GM21423 (cell line): ENCODE data around the gene PIGO.

Source experiments
- ATAC-seq: cut with Tn5 transposase; IDR thresholded peaks from one replicate; pipeline ENCODE4 v1.9.1; 2021; ENCODE audit warnings: mild to moderate bottlenecking, moderate library complexity; ENCODE audit not compliant: unreplicated experiment

Gene PIGO

DNA sequence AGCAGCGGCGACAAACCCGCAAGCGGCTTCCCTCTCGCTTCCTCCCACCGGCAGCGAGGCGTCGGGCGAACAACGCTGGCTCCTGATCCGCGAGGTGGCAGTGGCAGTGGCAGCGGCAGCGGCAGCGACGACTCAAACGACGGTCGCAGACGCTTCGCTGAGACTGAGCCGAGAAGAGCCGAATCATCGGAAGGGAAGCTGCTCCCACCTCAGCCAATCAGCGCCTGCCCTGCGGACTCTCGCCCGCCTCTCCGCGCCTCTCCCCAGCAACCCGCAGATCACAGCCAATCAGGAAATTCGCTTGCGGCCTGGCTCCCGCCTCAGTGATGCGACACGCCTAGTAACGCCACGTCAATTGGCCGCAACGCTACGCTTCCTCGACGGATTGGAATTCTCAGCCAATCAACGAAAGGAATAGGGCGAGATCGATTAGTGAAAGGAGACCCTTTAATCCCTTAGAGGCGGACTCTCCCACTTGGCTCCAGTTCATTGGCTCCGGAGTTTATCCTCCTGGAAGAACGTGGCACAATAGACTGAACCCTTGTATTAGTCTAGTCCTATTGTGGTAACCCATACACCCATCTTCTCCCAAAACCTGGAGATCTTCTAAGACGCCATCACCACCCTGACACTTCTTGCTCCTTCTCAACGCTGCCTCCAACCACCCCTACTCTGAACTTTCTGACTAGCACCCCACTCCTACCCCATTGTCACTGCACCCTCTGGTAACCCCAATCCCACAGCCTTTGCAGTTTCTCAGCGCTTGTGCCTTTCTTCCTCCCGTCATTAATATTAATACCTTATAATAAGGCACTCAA lies 23.7 kb downstream of the PIGO start, which contains the start of gene VCP:
TSS of gene VCP (minus strand) at position 165 of the 818 bp plus-strand sequence. CDS start 272 bp downstream, outside the sequence.
- ATAC-seq = peak; percentile 81

DNA sequence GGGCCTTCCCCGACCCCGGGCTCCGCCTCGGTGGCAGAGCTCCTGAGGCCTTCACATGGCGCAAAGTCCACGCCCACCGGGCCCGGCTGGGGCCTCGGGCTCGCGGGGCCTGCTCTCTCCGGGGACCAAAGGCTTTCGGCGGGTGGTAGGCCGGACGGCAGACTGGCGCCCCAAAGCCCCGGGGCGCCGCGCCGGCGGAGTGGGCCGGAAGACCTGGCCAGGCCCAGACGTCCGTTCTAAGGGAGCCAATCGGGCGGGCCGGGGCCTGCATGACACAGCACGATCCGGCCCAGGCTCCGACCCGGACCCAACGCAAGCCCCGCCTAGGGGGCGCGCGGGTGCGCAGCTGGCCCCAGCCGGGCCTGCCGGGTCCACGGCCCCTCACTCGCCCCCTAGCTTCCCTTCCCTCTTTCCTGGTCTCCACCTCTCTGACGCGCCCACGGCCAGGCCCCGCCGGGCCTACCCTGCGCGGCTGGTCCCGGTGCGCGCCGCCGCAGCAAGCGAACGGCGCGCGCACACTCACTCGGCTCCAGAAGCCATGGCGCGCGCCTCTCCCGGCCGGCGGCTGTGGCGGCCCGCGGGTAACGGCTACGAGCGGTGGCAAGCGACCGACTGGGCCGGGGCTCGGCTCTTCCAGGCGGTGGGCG lies 24.5 kb downstream of the PIGO start:
- peak; percentile 51 for ATAC-seq

DNA sequence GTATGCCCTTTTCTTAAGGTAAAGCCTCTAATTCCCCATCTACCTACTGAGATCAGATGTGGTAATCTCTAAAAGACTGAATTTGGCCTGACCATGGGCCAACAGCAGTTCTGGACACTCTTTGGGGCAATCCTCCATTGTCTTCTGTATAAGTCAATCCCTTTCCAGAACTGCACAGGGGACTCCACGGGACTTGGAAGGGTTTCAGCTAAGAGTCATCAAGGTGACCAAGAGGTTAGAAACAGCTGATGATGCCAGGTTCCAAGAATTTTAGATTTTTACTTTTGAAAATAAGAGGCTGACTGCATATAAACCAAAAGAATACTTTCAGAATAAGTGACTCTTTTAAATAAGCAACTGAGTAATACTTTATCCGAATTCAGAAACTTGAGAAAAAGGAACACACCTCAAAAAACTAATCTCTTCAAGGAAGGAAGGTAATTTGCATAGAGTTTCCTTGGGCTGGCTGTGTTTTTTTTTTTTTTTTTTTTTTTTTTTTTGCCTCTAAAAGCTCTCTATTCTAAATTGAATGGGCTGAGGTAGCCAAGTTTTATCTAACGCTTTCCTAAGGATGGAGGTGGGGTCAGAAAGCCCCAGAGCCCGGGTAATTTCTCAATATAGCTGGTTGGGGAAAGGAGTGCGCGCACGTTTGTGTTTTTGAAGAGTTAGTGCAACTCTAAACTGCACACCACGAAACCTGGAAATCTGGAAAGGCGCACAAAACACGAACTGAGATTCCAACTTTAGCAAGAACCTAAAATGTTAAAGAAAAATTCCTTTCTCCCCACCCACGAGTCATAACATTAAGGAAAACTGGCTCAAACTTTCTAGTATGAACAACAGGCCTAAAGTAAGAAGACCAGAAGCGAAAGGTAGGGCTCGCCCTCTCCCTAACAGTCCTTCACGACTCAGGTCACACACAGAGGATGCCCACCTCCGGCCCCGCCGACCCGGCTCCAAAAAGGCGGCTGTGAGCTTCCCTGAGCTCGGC lies 25.3 kb downstream of the PIGO start:
- no peak for ATAC-seq

DNA sequence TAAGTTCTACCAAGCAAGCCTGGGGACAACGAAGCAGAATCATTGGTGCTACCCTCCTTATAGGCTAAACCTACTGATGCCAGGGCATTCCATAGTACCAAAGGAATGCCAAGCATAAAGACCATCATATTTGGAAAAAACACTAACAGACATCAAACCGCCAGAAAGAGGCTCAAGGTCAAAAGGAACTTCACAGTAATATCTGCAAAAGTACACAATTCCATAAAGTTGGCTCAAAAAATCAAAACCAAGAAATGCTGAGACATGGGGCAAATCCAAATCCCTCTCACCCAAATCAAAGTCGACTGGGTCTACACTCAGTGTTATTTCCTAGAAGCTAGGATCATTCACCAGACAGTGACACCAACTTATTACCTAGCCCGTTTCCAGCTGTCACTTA lies 27.4 kb downstream of the PIGO start:
- no peak for ATAC-seq

DNA sequence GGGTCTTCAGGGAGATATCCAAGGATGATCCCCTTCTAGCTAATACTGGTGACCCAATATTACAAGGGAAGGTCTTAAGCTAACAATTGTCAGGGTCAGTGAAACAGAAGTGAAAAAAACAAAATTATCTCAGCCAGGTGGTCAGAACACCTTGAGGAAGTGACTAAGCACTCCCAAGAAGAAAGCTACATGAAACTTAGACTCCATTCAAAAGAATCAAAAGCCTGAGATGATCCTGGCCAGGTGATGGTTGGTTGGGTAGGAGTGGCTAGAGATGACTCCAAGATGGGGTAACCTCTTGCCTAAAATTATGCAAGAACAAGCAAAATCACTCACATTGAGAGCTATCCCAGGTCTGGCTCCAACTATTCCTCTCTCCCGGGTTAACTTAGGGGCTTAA lies 29.3 kb downstream of the PIGO start:
- ATAC-seq = no peak

DNA sequence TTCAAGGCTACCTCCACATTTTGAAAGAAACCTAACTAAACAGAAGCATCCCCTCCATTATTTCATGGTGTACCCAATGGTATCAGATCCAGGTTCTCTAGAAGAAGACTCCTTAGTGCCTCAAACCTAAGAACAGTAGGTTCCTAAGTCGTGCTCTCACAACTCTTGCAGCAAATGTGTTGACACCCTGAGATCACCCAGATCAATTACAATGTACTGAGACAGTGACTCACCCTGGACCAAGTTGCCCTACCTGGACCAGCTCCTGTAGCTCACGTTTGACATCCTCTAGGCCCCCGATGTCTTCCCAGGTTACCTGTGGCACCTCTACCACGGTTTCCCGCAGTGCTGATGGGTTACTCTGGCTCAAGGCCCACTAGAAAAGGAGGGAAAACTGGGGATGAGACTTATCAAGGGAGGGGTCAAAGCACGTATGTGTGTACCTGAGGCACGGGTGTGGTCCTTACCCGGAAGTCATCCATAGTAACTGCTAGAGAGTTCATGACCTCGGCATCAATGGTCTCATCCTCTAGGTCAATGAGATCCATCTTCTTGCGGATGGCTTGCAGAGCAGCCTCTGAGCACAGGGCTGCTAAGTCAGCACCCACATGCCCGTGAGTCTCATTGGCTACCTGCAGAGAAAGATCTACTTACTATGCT lies 35.7 kb downstream of the PIGO start:
- ATAC-seq = no peak

DNA sequence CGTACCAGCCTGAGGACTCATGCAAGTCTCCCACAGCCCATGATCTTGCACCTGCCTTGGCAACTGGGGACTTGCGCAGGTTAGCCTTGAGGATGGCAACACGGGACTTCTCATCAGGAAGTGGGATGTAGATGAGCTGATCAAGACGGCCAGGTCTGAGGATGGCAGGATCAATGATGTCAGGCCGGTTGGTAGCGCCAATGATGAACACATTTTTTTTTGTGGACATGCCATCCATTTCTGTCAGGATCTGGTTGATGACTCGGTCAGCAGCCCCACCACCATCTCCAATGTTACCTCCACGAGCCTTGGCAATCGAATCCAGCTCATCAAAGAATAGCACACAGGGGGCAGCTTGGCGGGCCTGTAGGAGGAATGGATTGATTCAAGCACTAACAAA lies 37.0 kb downstream of the PIGO start:
- ATAC-seq = no peak

DNA sequence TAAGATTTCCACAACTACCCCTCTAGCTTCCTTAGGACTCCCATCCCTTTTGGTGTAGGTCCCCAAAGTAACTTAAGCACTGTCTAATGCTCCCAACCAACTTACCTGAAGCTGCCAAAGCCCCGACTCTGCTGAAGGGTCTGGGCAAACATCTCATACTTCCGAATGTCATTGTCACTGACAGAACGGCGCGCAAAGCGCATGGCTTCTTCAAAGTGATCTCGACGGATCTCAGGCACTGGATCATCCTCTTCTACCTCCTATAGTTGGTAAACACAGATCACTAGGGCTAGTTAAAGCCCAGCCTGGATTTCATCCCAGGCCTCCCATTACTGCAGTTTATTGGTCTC lies 39.1 kb downstream of the PIGO start:
- ATAC-seq = no peak

DNA sequence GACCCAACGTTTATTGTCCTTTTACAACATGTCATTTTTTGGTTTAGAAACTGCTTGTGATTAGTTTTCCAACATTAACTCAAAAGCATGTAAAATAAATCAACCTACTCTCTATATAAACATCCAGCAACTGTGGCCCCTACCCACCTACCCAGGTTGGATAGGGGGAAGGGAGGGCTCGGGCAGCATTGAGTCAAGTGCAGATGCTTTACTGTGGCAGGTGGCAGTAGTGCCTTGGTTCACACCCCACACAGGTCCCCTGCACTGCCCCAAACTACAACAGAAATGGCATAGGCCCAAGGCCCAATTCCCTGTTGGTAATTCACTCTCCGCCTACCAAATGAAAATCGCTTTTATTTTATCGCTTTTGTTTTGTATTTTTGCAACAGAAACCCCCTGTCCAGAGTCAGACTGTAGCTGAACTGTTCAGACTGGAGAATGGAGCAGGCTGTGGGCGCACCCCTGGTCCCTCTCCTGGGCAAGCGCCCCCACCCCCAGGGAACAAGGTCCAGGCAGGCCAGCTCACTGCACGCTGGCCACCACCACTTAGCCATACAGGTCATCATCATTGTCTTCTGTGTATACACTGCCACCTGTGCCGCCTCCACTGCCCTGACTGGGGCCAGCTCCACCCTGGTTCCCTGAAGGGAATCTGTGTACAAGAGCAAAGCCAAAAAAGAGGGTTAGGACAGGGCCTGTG lies 39.7 kb downstream of the PIGO start:
- no peak for ATAC-seq

DNA sequence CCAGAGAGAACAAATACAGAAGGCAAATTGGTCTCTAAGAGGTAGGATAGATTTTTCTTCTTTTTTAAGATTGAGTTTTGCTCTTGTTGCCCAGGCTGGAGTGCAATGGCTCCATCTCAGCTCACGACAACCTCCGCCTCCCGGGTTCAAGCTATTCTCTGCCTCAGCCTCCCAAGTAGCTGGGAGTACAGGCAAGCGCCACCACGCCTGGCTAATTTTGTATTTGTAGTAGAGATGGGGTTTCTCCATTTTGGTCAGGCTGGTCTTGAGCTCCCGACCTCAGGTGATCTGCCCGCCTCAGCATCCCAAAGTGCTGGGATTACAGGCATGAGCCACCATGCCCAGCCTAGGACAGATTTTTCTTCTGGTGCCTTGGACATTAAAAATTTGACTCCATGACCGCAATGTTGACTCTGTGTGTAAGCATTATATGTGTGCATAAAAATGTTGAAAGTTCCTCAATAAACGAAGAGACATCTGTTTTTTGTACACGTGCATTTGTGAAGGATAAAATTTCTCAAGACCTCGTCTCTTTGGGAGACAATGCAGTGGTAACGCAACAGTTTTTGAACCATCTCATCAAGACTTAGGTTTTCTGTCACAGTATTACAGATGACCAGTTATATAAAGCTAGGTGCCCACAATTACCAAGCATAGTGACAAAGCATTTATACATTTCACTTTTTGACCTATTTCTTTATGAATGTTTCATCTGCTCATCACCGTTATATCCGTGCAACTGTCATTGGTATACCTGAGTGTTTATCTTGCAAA lies 41.3 kb downstream of the PIGO start:
- no peak for ATAC-seq

DNA sequence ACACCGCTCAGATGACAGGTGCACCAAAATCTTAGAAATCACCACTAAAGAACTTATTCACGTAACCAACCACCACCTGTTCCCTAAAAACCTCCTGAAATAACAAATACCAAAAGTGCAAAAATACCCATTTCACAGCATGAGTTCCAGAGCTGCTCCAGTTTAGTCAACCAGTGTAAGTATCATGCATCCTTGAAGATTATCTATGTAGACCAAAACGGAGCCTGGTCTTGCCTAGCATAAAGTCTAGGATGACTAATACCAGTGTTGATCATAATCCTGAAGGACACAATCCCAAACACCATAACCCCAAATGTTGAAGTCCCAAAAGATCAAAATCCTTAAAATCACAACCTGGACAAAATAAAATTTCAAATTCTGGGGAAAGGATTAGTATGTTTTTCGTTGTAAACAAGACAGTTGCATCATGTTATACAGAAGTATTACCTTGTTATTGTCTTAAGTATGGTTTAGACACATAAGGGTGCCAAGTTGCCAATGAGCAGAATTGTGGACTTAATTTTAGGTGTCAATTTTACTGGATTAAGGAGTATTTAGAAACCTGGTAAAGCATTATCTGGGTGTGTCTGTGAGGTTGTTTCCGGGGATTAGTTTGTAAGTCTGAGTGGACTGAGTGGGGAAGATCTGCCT lies 42.1 kb downstream of the PIGO start:
- no peak for ATAC-seq

DNA sequence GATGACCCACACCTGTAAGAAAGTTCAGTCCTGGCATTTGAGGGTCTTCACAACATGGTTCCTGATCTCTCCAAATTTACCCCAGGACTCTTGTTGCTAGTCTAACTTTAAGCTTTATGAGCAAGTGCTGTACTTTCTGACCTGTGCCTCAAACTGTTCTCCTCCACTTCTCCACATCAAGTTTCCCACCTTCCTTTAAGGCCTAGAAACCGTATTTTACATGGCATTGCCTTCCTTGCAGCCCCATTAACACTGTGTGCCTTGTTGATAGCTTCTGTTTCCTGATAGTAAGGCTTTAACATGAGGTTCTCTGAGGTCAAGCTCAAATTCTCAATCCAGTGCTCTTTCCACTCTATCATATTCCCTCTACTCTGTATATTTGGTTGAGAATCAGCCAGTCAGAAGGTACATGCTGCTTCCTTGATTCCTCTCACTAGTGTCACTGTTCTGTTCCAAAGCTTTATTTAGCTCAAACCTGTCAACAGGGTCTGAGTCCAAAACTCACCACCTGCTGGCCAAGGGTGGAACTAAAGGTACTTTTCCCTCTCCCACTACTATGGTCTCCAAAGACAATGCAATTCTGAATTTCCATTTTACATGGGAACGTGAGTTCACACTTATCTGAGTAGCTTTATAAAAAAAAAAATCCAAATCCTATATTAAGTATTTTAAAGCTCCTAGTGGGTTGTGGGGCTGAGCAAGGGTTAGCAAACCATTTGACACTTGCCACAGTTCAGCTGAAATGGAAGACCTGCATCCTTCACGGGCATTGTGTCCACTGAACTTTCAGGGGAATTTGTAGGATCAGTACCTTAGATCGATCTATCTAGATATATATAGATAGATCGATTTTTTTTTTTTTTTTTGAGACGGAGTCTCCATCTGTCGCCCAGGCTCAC lies 45.1 kb downstream of the PIGO start:
- no peak for ATAC-seq

DNA sequence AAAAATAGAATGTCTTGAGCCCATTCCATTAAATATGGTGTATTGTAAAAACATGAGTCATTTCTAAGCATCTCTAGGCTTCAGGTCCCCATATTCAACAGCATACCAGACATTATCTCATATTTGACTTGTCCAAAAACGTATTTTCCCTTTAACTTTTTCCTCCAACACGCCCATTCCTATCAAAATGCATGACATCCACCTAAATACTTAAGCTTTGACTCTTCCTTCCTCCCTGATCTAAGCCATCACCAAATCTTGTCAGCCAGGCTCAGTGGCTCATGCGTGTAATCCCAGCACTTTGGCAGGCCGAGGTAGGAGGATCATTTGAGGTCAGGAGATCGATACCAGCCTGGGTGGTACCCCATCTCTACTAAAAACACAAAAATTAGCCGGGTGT lies 47.9 kb downstream of the PIGO start:
- no peak for ATAC-seq

DNA sequence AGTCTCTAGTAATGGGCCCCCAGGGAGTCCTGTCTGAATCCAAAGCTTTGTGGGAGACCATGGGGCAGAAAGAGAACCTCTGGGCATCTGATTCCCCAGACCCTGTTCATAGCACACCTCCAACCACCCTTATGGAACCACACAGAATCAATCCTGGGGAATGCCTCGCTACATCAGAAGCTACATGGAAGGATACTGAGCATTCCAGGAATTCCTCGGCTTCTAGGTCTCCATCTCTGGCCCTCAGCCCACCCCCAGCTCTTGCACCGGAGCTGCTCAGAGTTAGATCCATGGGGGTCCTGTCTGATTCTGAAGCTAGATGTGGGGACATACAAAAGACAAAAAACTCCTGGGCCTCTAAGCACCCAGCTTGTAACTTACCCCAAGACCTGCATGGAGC lies 52.3 kb downstream of the PIGO start:
- no peak for ATAC-seq

DNA sequence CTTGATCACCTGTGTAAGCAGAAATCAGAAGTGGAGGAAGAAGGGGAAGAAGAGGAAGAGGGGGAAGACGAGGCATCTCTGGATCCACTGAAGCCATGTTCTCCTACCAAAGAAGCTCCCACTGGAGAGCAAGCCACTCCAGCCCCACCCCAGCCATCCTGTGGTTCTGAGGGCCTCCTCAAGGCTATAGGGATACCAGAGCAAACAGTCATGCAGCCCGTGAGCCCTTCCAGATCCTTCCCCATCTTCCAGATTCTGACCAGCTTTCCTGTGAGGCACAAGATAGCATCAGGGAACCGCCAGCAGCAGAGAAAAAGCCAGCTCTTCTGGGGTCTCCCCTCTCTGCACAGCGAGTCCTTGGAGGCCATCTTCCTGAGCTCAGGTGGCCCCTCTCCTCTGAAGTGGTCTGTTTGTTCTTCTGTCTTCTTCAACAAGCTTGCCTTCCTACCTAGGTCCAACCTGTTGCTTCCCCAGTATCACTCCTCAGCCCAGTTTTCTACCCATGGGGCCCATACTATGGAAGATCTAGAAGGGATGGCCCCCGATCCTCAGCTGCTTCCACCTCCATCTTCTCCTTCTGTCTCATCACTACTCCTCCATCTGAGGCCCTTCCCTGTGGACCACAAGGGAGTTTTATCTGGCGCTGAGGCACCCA lies 53.4 kb downstream of the PIGO start:
- no peak for ATAC-seq

DNA sequence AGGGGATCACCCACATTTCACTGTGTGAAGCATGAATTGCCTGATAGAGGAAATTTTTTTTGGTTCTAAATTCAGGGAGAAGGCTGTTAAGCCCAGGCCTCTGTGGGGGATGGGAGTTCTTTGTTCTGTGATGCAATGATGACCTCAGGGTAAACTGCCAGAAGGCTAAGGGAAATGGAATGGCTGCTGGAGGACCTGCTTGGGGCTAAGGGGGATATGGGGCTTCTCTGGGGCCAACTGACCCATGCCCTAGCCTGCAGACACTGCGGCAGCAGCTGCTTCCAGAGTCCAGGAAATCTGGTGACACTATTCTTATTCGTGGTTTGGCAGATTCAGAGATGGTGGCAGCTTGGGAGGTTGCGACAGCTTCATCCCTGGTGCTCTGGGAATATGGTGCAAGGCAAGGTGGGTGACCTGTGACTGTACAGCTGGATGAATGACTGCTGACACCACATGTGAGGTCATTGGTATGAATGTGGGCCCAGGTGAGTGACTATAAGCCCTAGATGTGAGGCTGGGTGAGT lies 54.2 kb downstream of the PIGO start:
- no peak for ATAC-seq
